H1 (cell line): ENCODE measurements around the gene GALNT15. TPM values are rescaled to one million over a fixed set of nuclear protein-coding genes. Genes with fewer than 3 reads are reported as not detected.

Source experiments
- CTCF ChIA-PET: fragments of 300-600 bp; sonication (Branson Sonifier 250); formaldehyde crosslinking; loops from one replicate; lab custom pipeline; 2021; ENCODE audit not compliant: partially characterized antibody; lab: Charles Lee
- POLR2A ChIA-PET: fragments of 300-600 bp; sonication (Branson Sonifier 250); formaldehyde crosslinking; loops from one replicate; lab custom pipeline; 2021; ENCODE audit warnings: inconsistent platforms; ENCODE audit not compliant: partially characterized antibody; lab: Charles Lee
- DNase-seq, 2 experiments: peaks; one replicate each; pipeline versions ENCODE4 v3.0.0 to v3.0.0-alpha.2; 2010 to 2022; ENCODE audit warnings: low spot score in 2 of 2, low read depth in 1 of 2, mixed read lengths in 1 of 2
- FAIRE-seq: peaks from 2 replicates; lab custom pipeline; 2011; peaks lifted over from hg19 to GRCh38; lab: Jason Lieb, UNC
- H2AFZ ChIP-seq: 2 replicates; pipeline ENCODE4 v1.8.1; 2012; ENCODE audit warnings: low read length, inconsistent platforms
- H2AK5ac ChIP-seq: 2 replicates; pipeline ENCODE4 v1.6.1; 2013; ENCODE audit warnings: low read depth, low read length
- H2BK120ac ChIP-seq: replicated peaks from 2 replicates; pipeline ENCODE3; 2013; ENCODE audit warnings: low read depth, low read length, inconsistent platforms
- H2BK12ac ChIP-seq: 2 replicates; pipeline ENCODE4 v1.6.1; 2013; ENCODE audit warnings: low read depth, low read length
- H2BK15ac ChIP-seq: 2 replicates; pipeline ENCODE4 v1.6.1; 2013; ENCODE audit warnings: low read length
- H2BK20ac ChIP-seq: 2 replicates; pipeline ENCODE4 v1.6.1; 2013; ENCODE audit warnings: low read length
- H2BK5ac ChIP-seq: 2 replicates; pipeline ENCODE4 v1.6.1; 2013; ENCODE audit warnings: low read depth, low read length
- H3K14ac ChIP-seq: 2 replicates; pipeline ENCODE4 v1.6.1; 2013; ENCODE audit warnings: inconsistent platforms; ENCODE audit not compliant: insufficient read length
- H3K18ac ChIP-seq: 2 replicates; pipeline ENCODE4 v1.6.1; 2013; ENCODE audit warnings: low read length; ENCODE audit errors: extremely low read depth
- H3K23ac ChIP-seq: 2 replicates; pipeline ENCODE4 v1.6.1; 2013; ENCODE audit warnings: inconsistent platforms; ENCODE audit not compliant: insufficient read length
- H3K23me2 ChIP-seq: 2 replicates; pipeline ENCODE4 v1.6.1; 2013; ENCODE audit warnings: low read depth, low read length
- H3K27ac ChIP-seq: 2 replicates; pipeline ENCODE4 v1.6.1; 2011; ENCODE audit warnings: low read depth, low read length, inconsistent platforms
- H3K27me3 ChIP-seq, 4 experiments: replicated peaks in 1 of 4; 1 replicate in 1 of 4; 2 replicates in 3 of 4; pipeline versions ENCODE4 v1.6.1 to v1.8.1; 2011 to 2013; ENCODE audit warnings: low read length in 3 of 4, mild to moderate bottlenecking in 3 of 4, inconsistent platforms in 2 of 4, mixed read lengths in 2 of 4, moderate library complexity in 1 of 4; ENCODE audit not compliant: control insufficient read depth in 3 of 4, insufficient read depth in 3 of 4; ENCODE audit errors: extremely low read depth in 1 of 4
- H3K36me3 ChIP-seq, 4 experiments: 2 replicates each; pipeline versions ENCODE4 v1.6.1 to v1.8.1; 2011 to 2013; ENCODE audit warnings: mild to moderate bottlenecking in 4 of 4, low read length in 3 of 4, moderate library complexity in 2 of 4, control low read depth in 1 of 4, inconsistent platforms in 1 of 4; ENCODE audit not compliant: insufficient read depth in 4 of 4, control insufficient read depth in 2 of 4
- H3K4ac ChIP-seq: replicated peaks from 2 replicates; pipeline ENCODE3; 2013; ENCODE audit warnings: low read length, low read depth, mixed read lengths, inconsistent platforms; ENCODE audit not compliant: insufficient read length
- H3K4me1 ChIP-seq, 4 experiments: replicated peaks in 1 of 4; 1 replicate in 1 of 4; 2 replicates in 3 of 4; pipeline versions ENCODE4 v1.6.1 to v1.8.1; 2011 to 2013; ENCODE audit warnings: low read length in 3 of 4, inconsistent platforms in 2 of 4, mixed read lengths in 1 of 4; ENCODE audit not compliant: insufficient read depth in 4 of 4, control insufficient read depth in 3 of 4
- H3K4me2 ChIP-seq, 2 experiments: 2 replicates each; pipeline versions ENCODE4 v1.6.1 to v1.8.1; 2011 to 2013; ENCODE audit warnings: low read depth in 2 of 2, low read length in 2 of 2, control low read depth in 1 of 2, inconsistent platforms in 1 of 2, mild to moderate bottlenecking in 1 of 2; ENCODE audit not compliant: insufficient read depth in 1 of 2
- H3K4me3 ChIP-seq, 4 experiments: fragments of 200-600, 300-600 bp in 1 of 4; sonication (generic), shearing (Covaris generic), sonication (Bioruptor Twin) in 1 of 4; 2 replicates each; pipeline versions ENCODE4 v1.5.1 to v1.8.1; 2011 to 2016; ENCODE audit warnings: low read length in 4 of 4, low read depth in 3 of 4, control low read depth in 2 of 4, inconsistent platforms in 2 of 4, mild to moderate bottlenecking in 2 of 4, mixed read lengths in 1 of 4, moderate library complexity in 1 of 4; ENCODE audit not compliant: insufficient read depth in 2 of 4; ENCODE audit errors: extremely low read depth in 1 of 4
- H3K56ac ChIP-seq: replicated peaks from 2 replicates; pipeline ENCODE3; 2013; ENCODE audit warnings: low read depth, mild to moderate bottlenecking, mixed read lengths, low read length, inconsistent platforms; ENCODE audit not compliant: insufficient read length
- H3K79me1 ChIP-seq: 2 replicates; pipeline ENCODE4 v1.6.1; 2013; ENCODE audit warnings: low read depth, low read length, control low read depth
- H3K79me2 ChIP-seq, 2 experiments: 2 replicates each; pipeline versions ENCODE4 v1.6.1 to v1.8.1; 2012 to 2013; ENCODE audit warnings: low read length in 2 of 2, mild to moderate bottlenecking in 2 of 2, inconsistent platforms in 1 of 2; ENCODE audit not compliant: insufficient read depth in 2 of 2, control insufficient read depth in 1 of 2
- H3K9ac ChIP-seq, 4 experiments: replicated peaks in 1 of 4; 1 replicate in 1 of 4; 2 replicates in 3 of 4; pipeline versions ENCODE4 v1.6.1 to v1.8.1; 2011 to 2013; ENCODE audit warnings: low read depth in 3 of 4, low read length in 3 of 4, control low read depth in 2 of 4, mild to moderate bottlenecking in 2 of 4, moderate library complexity in 2 of 4, inconsistent platforms in 1 of 4; ENCODE audit errors: extremely low read depth in 1 of 4
- H3K9me3 ChIP-seq, 2 experiments: 2 replicates each; pipeline versions ENCODE4 v1.6.1 to v1.8.1; 2012 to 2013; ENCODE audit warnings: mild to moderate bottlenecking in 2 of 2, moderate library complexity in 2 of 2, control low read depth in 1 of 2, inconsistent platforms in 1 of 2, low read depth in 1 of 2, low read length in 1 of 2, mixed read lengths in 1 of 2; ENCODE audit not compliant: insufficient read depth in 2 of 2
- H4K20me1 ChIP-seq, 2 experiments: replicated peaks in 1 of 2; 2 replicates each; pipeline versions ENCODE3 to v1.8.1; 2011 to 2013; ENCODE audit warnings: inconsistent platforms in 2 of 2, low read length in 2 of 2, mild to moderate bottlenecking in 1 of 2; ENCODE audit not compliant: insufficient read depth in 2 of 2, control insufficient read depth in 1 of 2
- H4K5ac ChIP-seq: 2 replicates; pipeline ENCODE4 v1.6.1; 2013; ENCODE audit warnings: low read length, low read depth, mixed read lengths, inconsistent platforms; ENCODE audit not compliant: insufficient read length
- H4K8ac ChIP-seq: 2 replicates; pipeline ENCODE4 v1.8.0; 2013; ENCODE audit warnings: mild to moderate bottlenecking, moderate library complexity, low read length, inconsistent platforms; ENCODE audit not compliant: insufficient read depth; ENCODE audit errors: extremely low read depth
- H4K91ac ChIP-seq: replicated peaks from 2 replicates; pipeline ENCODE3; 2013; ENCODE audit warnings: low read length, mixed read lengths, inconsistent platforms; ENCODE audit not compliant: insufficient read length
- GTF2F1 ChIP-seq: IDR thresholded peaks from 2 replicates; pipeline ENCODE4 v1.6.1; 2012; ENCODE audit warnings: low read depth, low read length, improper control_type of control experiment, borderline replicate concordance
- RFX5 ChIP-seq: IDR thresholded peaks from 2 replicates; pipeline ENCODE4 v1.6.1; 2011; ENCODE audit warnings: low read depth, low read length, improper control_type of control experiment, borderline replicate concordance
- TAF7 ChIP-seq: optimal IDR thresholded peaks from 2 replicates; pipeline ENCODE3; 2011; ENCODE audit warnings: low read depth, mild to moderate bottlenecking, inconsistent platforms, low read length, moderate library complexity, borderline replicate concordance
- WGBS, 2 experiments: shearing (Covaris generic) in 1 of 2; methylation state at CpG; one replicate each; pipeline versions ENCODE4 v1.1.6 to v1.1.7; 2013 to 2015; ENCODE audit warnings: low lambda C conversion rate in 2 of 2, mixed read lengths in 2 of 2, inconsistent platforms in 1 of 2, low coverage in 1 of 2, missing lambda C conversion rate in 1 of 2; ENCODE audit not compliant: insufficient replicate concordance in 2 of 2, insufficient coverage in 1 of 2, insufficient read length in 1 of 2; ENCODE audit errors: extremely low coverage in 1 of 2, missing lambda C conversion rate in 1 of 2; 5-methylcytosine and 5-hydroxymethylcytosine counted together
- polyA plus RNA-seq, 7 experiments: library from polyadenylated mRNA; depleted of rRNA in 3 of 7; stranded (reverse) in 5 of 7; unstranded in 2 of 7; fragments of >200 nt in 5 of 7; fragments of 200-250 nt in 2 of 7; gene quantifications; 1 replicate in 5 of 7; 2 replicates in 1 of 7; 4 replicates in 1 of 7; pipeline versions ENCODE4 v1.2.1 to v1.2.3, GENCODE V29; 2011 to 2013; ENCODE audit warnings: missing spikeins in 2 of 7, mixed read lengths in 2 of 7
- total RNA-seq: library from RNA; stranded (reverse); fragmentation: NEBNext Ultra II Directional; extraction: Animal tissue kit (Norgen Biotek cat#: 25700); gene quantifications from 2 replicates; pipeline ENCODE4 v1.2.1, GENCODE V29; 2021

Gene GALNT15
- total and polyA plus RNA-seq, 2 of the 8 experiments (the other 6 are each of a cell fraction or from before 2014, with no cell fraction given): 0.02 TPM; not detected in 1

GRCh38 chr3:16126634-16127033 lies 47.8 kb upstream of the GALNT15 start:
- no peak overlapping the region for H4K5ac ChIP-seq
- FAIRE-seq (no peak), DNase-seq (no peak)
- H2BK12ac ChIP-seq: no peak overlapping the region
- no peak overlapping the region for H3K14ac ChIP-seq
- ChIA-PET POLR2A (no interaction called here), CTCF (interaction anchor here (1.1 kb wide), 1 partner anchor 52 kb away, joined by 3 read pairs; no protein-coding TSS in a partner anchor)
- no peak overlapping the region for H2BK20ac ChIP-seq
- no peak overlapping the region for H3K4ac ChIP-seq
- H2AK5ac ChIP-seq: no peak overlapping the region
- H3K4me3 ChIP-seq: no peak overlapping the region
- H3K56ac ChIP-seq: no peak overlapping the region
- no peak overlapping the region for H3K4me2 ChIP-seq
- 0 out of 4 replicates have a peak, but pooled peaks cover 0 to 2% of the 10 kb centered on the region in 2 experiments for H3K9me3 ChIP-seq
- H2BK5ac ChIP-seq: no peak overlapping the region
- no peak overlapping the region for H3K9ac ChIP-seq
- no peaks in the 10 kb centered on the region; a peak in 1 of 7 replicates for H3K4me1 ChIP-seq
- H4K20me1 ChIP-seq: no peaks in the 10 kb centered on the region
- no peak overlapping the region for H4K91ac ChIP-seq
- no peak overlapping the region for H2BK120ac ChIP-seq
- H4K8ac ChIP-seq: no peak overlapping the region
- H3K36me3 ChIP-seq: no peaks in the 10 kb centered on the region
- H3K27me3 ChIP-seq: no peaks in the 10 kb centered on the region
- TF ChIP-seq RFX5 (peak; percentile 91), TAF7 (no peak), GTF2F1 (no peak)
- TF ChIP-seq, all 59 proteins: peak for 1
- H3K23me2 ChIP-seq: no peaks in the 10 kb centered on the region
- no peak overlapping the region for H2BK15ac ChIP-seq
- H3K79me1 ChIP-seq: no peaks in the 10 kb centered on the region
- no peaks in the 10 kb centered on the region for H3K79me2 ChIP-seq
- no peak overlapping the region for H3K23ac ChIP-seq
- H2AFZ ChIP-seq: no peak overlapping the region
- 94% methylated on average over 8 of the region's 8 CpGs; no CpG with 5 or more reads in 1 of the 2 experiments for WGBS, 2 experiments
- H3K18ac ChIP-seq: no peak overlapping the region
- H3K27ac ChIP-seq: no peak overlapping the region
